ENCODE results near the gene UBXN11.

UBXN11 gene, protein sequence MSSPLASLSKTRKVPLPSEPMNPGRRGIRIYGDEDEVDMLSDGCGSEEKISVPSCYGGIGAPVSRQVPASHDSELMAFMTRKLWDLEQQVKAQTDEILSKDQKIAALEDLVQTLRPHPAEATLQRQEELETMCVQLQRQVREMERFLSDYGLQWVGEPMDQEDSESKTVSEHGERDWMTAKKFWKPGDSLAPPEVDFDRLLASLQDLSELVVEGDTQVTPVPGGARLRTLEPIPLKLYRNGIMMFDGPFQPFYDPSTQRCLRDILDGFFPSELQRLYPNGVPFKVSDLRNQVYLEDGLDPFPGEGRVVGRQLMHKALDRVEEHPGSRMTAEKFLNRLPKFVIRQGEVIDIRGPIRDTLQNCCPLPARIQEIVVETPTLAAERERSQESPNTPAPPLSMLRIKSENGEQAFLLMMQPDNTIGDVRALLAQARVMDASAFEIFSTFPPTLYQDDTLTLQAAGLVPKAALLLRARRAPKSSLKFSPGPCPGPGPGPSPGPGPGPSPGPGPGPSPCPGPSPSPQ

DNA sequence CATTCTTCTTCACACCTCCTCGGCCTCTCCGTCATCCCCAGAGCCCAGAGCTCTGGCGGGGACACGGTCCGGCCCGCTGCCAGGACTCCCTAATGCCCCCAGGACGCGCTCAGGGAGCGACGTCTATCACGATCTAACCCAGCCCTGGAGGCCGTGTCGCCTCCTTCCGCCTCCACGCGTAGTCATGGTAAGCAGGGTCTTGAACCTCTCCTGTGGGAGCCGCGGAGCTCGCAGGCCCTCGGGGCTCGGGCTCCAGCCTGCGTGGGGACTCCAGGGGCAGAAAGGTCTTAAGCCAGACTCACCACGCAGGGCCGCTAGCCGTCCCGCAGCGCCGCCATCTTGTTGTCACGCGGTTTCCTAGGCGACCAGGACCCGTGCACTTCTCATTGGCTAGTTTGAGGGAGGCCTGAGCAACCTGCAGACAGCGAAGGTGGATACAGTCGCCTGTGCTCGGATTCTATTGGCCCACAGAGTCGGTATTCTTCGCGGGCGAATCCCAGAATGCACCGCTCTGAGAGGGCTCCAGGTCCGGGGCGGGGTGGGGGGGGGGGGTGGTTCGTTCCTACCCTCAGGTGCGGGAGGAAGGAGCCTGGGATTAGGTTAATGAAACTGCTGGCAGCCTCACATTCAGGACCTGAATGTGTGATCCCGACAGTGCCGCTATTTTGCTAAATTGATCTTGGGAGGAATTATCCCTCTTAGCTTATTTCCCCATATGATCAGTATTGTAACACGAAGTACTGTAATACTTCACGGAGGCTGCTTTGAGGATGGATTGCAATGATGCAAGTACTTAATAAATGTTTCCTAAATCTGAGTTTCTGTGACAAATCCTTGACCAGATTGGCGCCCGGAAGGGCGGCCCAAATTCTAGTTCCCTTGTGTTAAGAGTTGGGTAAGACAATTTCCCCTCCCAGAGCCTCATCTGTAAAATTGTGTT, at the start of gene UBXN11:
Gene UBXN11, minus strand, starts transcription at position 347 of the 940 bp plus-strand sequence. CDS start 3,753 bp downstream, outside the sequence.
- peak; percentile 94 to 96 for DNase-seq

- no peak for DNase-seq
Observed at GRCh38 chr1:26356106-26356505, 49.7 kb upstream of the UBXN11 start.

DNA sequence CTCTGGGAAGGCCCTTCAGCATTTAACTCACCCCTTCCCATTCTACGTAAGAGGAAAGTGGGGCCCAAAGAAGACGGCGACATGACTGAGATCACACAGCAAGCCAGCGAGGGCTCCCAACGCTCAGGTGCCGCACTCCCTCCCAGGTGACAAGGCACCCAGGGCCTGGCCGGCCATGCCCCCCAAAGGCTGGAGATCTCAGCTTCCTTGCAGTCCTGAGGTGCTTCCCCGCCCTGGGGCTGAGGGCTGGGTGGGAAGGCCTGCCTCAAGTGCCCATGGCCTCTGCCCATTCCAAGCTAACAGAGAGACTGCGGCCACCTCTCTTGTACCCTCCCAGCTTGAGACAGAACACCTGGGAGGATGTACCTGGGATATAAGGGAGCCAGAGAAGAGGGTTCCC, 48.5 kb upstream of the UBXN11 start:
- no peak for DNase-seq

GRCh38 chr1:26353976-26354820, 47.8 kb upstream of the UBXN11 start, which contains the start of gene CRYBG2:
Gene CRYBG2, minus strand, starts transcription at chr1:26354130. Its CDS starts 7,473 bp downstream, at chr1:26346657.
- DNase-seq: no peak

DNA sequence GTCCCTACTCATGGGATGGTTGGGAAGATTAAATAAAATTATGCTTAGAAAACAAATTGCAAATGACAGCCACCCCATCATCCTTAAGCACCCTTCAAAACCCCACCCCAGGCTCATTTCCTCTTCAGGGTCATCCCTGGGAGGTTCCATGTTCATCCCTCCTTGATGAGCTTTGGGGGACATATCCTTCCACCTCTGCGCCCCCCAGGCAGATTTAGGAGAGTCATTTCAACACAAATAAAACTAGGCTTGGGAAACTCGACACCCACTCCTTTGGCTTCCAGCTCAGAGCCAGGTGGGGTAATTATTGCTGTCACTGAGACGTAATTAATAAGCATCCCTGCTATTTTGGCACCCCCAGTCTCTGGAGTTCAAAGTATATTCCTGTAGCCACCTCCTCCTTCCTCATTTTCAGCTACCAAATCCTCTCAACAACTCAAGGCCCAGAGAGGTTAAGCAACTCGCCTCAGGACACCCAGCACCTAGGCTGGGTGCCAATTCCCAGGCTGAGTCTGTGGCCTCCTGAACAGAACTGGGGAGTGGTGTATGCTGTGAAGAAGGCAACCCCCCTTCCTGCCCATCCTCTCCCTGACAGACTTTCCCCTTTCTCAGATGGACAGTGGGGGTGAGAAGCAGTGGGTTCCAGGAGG, 46.9 kb upstream of the UBXN11 start:
- no peak for DNase-seq

DNA sequence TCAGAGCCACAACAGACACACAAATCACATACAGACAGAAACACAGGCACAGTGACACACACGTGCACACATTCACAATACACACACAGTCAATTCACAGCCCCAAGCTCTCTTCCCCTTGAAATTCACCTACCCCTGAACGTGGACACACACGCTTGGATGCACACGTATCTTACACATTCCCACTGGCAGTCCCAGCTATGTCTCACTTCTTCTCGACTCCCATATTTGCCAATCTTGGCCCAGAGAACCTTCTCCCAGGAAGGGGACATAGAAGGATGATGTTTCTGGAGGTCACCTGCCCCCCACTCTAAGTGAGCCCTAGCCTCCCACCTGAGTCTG, 45.9 kb upstream of the UBXN11 start:
- no peak for DNase-seq

DNA sequence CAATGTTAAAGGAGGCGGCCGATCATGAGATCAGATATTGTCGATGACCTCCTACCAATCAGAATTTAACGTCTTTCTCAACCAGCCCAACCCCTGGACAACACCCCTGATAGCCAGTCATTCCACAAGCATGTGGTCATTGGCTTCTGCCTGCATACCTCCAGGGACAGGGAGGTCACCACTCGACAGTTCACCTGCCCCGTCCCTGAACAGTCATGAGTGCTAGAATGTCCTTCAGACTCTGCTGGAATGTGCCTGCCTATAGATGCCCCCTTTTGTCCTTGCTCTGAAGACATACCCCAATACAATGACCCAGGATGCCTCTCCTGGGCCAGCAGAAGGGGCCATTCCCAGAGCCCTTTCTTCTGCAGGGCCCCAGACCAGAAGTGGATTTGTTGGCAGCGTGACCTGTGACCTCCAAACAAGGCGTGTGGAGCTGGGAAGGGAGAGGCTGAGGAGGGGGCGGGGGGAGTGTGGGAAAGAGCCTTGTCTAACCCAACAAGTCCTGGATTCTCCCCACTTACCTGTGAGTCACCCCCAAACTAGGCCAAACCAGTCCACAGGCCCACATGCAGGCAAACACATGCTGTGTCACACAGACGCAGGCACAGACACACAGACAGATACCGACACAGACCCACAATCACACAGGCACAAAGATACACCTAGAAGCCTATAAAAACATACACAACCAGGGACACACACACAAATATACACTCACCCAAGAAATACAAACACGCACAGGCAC, 45.3 kb upstream of the UBXN11 start:
- no peak for DNase-seq

- no peak for DNase-seq
Observed at GRCh38 chr1:26350701-26351589, 44.5 kb upstream of the UBXN11 start.

GRCh38 chr1:26350343-26350700, 43.9 kb upstream of the UBXN11 start:
- no peak for DNase-seq

DNA sequence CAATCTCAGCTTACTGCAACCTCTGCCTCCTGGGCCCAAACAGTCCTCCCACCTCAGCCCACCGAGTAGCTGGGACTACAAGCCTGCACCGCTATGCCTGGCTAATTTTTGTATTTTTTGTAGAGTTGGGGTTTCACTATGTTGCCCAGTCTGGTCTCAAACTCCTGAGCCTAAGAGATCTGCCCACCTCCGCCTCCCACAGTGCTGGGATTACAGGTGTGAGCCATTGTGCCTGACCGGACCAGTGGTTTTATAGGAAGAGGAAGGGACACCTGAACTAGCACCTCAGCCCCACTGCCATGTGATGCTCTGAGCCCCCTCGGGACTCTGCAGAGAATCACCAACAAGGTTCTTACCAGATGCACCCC, 43.4 kb upstream of the UBXN11 start:
- DNase-seq: no peak

GRCh38 chr1:26349188-26349876, 42.9 kb upstream of the UBXN11 start:
- no peak for DNase-seq

DNA sequence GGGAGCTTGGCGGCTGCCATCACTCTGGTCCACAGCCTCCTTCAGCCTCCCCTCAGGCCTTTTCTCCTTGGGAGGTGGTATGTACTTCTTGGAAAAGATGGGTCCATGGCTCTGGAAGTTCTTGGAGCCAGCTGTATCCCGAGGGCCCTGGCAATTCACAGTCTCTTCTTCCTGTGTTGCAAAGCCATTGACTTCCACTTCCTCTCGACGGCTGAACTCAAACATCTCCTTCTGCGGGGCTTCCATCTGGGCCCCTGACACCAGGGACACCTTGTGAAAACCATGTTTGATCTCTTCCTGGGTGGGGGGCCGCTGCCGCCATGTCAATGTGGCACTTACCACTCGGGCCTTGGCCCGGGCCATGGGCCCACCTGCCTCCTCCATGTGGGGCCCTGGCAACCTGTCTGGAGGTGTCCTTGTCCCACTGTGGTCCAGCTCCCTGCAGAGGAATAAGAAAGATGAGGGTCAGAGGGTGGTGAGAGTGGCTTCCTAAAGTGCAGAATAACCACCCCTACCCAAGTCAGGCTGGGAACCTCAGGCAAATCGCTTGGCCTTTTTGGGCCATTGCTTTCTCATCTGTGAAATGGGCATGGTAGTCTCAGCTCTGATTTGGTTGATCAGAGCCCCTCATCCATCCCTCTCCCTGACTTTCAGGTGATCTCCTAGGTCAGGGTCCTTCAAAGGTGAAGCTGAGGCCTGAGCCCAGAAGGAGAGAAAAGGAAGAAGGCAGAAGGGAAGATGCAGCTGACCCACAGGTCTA, 40.0 kb upstream of the UBXN11 start:
- no peak for DNase-seq

DNA sequence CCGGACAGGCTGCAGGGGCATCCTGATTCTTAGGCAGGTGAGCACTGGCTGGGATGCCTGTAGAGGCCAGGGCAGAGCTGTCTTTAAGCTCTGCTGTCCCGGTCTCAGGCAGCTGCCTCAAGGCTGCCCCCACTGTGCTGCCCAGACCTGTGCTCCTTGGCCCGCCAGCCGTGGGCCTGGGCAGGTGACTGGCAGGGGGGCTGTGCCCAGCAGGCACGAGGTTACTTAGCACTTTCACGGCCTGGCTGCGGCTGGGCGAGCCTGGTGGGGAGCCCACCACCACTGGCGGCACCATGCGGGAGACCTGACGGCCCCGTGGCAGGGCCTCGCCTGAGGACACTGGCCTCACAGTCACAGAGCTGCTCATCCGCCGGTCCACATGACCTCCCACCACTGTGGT, 39.3 kb upstream of the UBXN11 start:
- no peak for DNase-seq

- DNase-seq: no peak
Observed at GRCh38 chr1:26344147-26344920, 37.9 kb upstream of the UBXN11 start.

DNA sequence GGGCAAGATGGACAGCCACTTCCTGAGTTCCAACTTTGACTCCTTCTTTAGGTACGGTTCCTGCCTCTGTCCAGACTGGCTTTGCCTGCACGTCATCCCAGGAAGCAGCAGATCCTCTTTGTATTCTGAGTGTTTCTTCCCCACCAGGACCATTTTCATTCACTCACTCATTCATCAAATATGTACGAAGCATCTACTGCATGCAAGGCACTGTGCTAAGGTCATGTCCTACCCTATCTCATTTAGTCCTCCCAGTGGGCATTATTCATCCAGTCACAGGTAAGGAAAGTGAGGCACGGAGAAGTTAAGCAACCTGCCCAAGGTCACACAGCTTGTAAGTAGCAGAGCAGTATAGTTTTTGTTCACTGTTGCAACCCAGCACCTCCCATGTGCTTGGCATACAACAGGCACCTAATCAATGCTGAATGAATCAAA, 33.6 kb upstream of the UBXN11 start:
- DNase-seq: no peak

GRCh38 chr1:26338670-26339069, 32.2 kb upstream of the UBXN11 start:
- no peak for DNase-seq

GRCh38 chr1:26337625-26338024, 31.2 kb upstream of the UBXN11 start:
- DNase-seq: no peak

GRCh38 chr1:26337206-26337535, 30.7 kb upstream of the UBXN11 start:
- DNase-seq: no peak
